Endothelial cell (in vitro differentiated cells): ENCODE measurements around the gene RNF43. TPM values are rescaled to one million over a fixed set of nuclear protein-coding genes. Genes with fewer than 3 reads are reported as not detected.

Source experiments
- DNase-seq: peaks from one replicate; pipeline ENCODE4 v3.0.0; 2021; ENCODE audit warnings: low spot score
- H3K27ac Mint-ChIP-seq: one replicate; pipeline ENCODE4 v1.8.0; 2021; ENCODE audit warnings: mixed read lengths, inconsistent platforms; ENCODE audit not compliant: unreplicated experiment
- H3K27me3 Mint-ChIP-seq: one replicate; pipeline ENCODE4 v1.8.0; 2021; ENCODE audit warnings: mild to moderate bottlenecking, moderate library complexity, mixed read lengths, inconsistent platforms; ENCODE audit not compliant: unreplicated experiment
- H3K36me3 Mint-ChIP-seq: one replicate; pipeline ENCODE4 v1.8.0; 2021; ENCODE audit warnings: mild to moderate bottlenecking, low read depth, mixed read lengths, inconsistent platforms; ENCODE audit not compliant: unreplicated experiment
- H3K4me1 Mint-ChIP-seq: one replicate; pipeline ENCODE4 v1.8.0; 2021; ENCODE audit warnings: mild to moderate bottlenecking, mixed read lengths, inconsistent platforms; ENCODE audit not compliant: unreplicated experiment
- H3K4me3 Mint-ChIP-seq: one replicate; pipeline ENCODE4 v1.8.0; 2021; ENCODE audit warnings: mild to moderate bottlenecking, mixed read lengths, inconsistent platforms; ENCODE audit not compliant: unreplicated experiment
- H3K9me3 Mint-ChIP-seq: one replicate; pipeline ENCODE4 v1.8.0; 2021; ENCODE audit warnings: mixed read lengths, inconsistent platforms; ENCODE audit not compliant: unreplicated experiment
- total RNA-seq: library from RNA; stranded (reverse); fragmentation: NEBNext Ultra II Directional; extraction: Animal tissue kit (Norgen Biotek cat#: 25700); gene quantifications from one replicate; pipeline ENCODE4 v1.2.1, GENCODE V29; 2021; ENCODE audit not compliant: unreplicated experiment
- TF ChIP-seq, protein P1 (sequence below): fragments of 200-600 bp; sonication (generic); IDR thresholded peaks from one replicate; pipeline ENCODE4 v1.5.0; 2021; ENCODE audit warnings: antibody characterized with exemption; ENCODE audit not compliant: unreplicated experiment

RNF43 gene
- total RNA-seq, 1 donor from 2014 or later, result 0.56 TPM

DNA sequence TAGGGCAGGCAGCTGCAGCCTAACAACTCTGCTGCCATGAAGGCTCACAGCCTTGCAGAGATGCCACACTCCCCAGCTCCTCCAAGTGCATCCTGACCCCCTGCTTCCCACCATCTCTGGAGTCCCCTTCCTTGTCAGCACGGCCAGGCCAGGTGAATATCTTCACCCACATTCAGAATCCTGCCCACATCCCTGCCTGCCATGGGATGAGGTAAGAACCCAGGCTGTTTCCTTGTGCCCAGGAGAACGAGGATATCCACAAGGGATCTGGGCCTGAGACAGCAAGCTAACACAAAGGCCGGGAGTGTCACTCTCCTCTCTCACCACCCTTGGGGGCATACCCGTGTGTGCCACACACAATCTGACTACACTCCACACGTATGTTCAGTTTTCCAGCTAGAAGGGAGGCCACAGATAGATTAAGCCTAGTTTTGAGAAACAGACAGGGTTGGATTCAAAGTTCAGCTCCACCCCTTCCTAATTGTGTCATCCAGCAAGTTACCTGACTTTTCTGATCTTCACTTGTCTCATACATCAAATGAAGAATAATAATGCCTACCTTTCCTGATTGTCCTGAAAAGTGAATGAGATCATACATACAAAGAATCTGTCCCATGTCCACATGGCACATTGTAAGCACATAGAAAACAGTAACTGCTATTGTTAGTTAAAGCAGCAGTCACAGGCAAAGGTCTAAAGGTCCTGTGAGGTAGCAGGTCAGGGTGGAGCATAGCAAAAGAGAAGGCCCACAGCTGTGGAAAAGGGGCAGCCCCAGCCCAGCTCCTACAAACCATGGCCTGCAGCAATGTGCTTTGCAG, 47.9 kb downstream of the RNF43 start:
- Mint-ChIP-seq H3K9me3 (no peaks in the 10 kb centered on the region), H3K4me3 (peak overlapping the region; percentile 72), H3K27me3 (peaks cover 1% of the 10 kb centered on the region), H3K4me1 (no peaks in the 10 kb centered on the region), H3K27ac (no peak overlapping the region), H3K36me3 (no peaks in the 10 kb centered on the region)
- no peak for DNase-seq
- TF ChIP-seq, protein P1, sequence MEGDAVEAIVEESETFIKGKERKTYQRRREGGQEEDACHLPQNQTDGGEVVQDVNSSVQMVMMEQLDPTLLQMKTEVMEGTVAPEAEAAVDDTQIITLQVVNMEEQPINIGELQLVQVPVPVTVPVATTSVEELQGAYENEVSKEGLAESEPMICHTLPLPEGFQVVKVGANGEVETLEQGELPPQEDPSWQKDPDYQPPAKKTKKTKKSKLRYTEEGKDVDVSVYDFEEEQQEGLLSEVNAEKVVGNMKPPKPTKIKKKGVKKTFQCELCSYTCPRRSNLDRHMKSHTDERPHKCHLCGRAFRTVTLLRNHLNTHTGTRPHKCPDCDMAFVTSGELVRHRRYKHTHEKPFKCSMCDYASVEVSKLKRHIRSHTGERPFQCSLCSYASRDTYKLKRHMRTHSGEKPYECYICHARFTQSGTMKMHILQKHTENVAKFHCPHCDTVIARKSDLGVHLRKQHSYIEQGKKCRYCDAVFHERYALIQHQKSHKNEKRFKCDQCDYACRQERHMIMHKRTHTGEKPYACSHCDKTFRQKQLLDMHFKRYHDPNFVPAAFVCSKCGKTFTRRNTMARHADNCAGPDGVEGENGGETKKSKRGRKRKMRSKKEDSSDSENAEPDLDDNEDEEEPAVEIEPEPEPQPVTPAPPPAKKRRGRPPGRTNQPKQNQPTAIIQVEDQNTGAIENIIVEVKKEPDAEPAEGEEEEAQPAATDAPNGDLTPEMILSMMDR, result no peak

DNA sequence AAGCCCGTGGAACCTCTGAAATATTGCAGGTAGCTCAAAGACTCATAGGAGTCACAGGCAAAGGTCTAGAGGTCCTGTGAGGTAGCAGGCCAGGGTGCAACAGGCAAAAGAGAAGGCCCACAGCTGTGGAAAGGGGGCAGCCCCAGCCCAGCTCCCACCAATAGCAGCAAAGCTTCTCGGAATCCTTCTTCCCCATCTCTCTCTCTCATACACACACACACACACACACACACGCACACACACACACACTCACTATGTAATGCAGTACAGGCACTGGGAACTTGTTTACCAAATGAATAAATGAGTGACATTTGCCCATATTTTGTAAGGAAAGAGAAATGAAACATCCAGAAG, 48.5 kb downstream of the RNF43 start:
- no peaks in the 10 kb centered on the region for H3K9me3 Mint-ChIP-seq
- H3K27ac Mint-ChIP-seq, result no peak overlapping the region
- H3K36me3 Mint-ChIP-seq, result no peaks in the 10 kb centered on the region
- TF ChIP-seq, protein P1, result no peak
- H3K4me1 Mint-ChIP-seq, result peaks cover 2% of the 10 kb centered on the region
- H3K4me3 Mint-ChIP-seq, result peak overlapping the region; percentile 56
- no peak for DNase-seq
- peaks cover 1% of the 10 kb centered on the region for H3K27me3 Mint-ChIP-seq

Other genes with a start within 250 kb of the RNF43 start
- gene EPX, start 224.8 kb downstream of the RNF43 start, total RNA-seq, result not detected
- gene MKS1, start 198.3 kb downstream of the RNF43 start, total RNA-seq, result 27.8 TPM
- 0.31 TPM for gene LPO, start 178.9 kb downstream of the RNF43 start, total RNA-seq
- not detected for gene MPO, start 136.6 kb downstream of the RNF43 start, total RNA-seq
- gene TSPOAP1, start 88.7 kb downstream of the RNF43 start, total RNA-seq, result 1.3 TPM
- gene SUPT4H1, start 65.3 kb downstream of the RNF43 start, total RNA-seq, result 150 TPM
- 0.10 TPM for gene HSF5, start 70.9 kb upstream of the RNF43 start, total RNA-seq
- gene MTMR4, start 97.1 kb upstream of the RNF43 start, total RNA-seq, result 24.0 TPM